ENCODE data around the gene CPSF2. TPM values are rescaled to one million over a fixed set of nuclear protein-coding genes. Genes with fewer than 3 reads are reported as not detected.

Gene CPSF2
- total RNA-seq: 10 to 100 TPM in 2 of 4 donors, 1 to 10 TPM in 2; 4.5 to 25.9 (median 17.0) TPM

- intact Hi-C loops (cut with DNase I; ENCODE audit: low total_unique reads): no loop called here
- peak; percentile 85 for DNase-seq
- WGBS, 2 donors (ENCODE audit: low coverage in 1 of 2): 0% methylated on average over 7 to 53 of the region's 55 CpGs
- H3K36me3 ChIP-seq: peaks cover 0 to 15% (median 0%) of the 10 kb centered on the region in 4 donors
- peak within 1 kb of the TSS; percentile 80 to 97 (median 92) for H3K4me3 ChIP-seq
- in situ Hi-C loops (cut with MboI; ENCODE audit: low pct_ligation_motif_present in 1 of 4, low pct_unique_long_range_greater_than_20kb in 1 of 4, low sequenced_read_pairs in 3 of 4): no loop called here
- no peaks in the 10 kb centered on the region for H3K27me3 ChIP-seq
- H3K27ac ChIP-seq: peak within 1 kb of the TSS; percentile 88 to 97 (median 96)
- TF ChIP-seq POLR2AphosphoS5 (IDR thresholded peaks at IDR 0.05): peak; percentile 67 to 81 (median 78)
- TF ChIP-seq CTCF (IDR thresholded peaks at IDR 0.05): peak in 3 of 5 experiments; percentile 4 to 49 (median 39)
- peak; percentile 71 for TF ChIP-seq POLR2A (IDR thresholded peaks at IDR 0.05)
- no peak for TF ChIP-seq EP300 (IDR thresholded peaks at IDR 0.05; ENCODE audit: low read depth)
- H3K9me3 ChIP-seq: no peaks in the 10 kb centered on the region
- peaks cover 10 to 52% (median 17%) of the 10 kb centered on the region in 4 donors for H3K4me1 ChIP-seq
Measured at GRCh38 chr14:92121670-92122350, at the start of gene CPSF2, which contains the start of gene NDUFB1. TSS of gene CPSF2 (plus strand) at chr14:92121969. CDS start at chr14:92130985, 9,016 bp downstream. TSS of gene NDUFB1 (minus strand) at chr14:92121706. CDS start at chr14:92117637, 4,069 bp downstream.

GRCh38 chr14:92074555-92074954, 47.2 kb upstream of the CPSF2 start:
- Histone ChIP-seq H3K4me3 (no peak overlapping the region), H3K4me1 (no peaks in the 10 kb centered on the region), H3K36me3 (peaks cover 0 to 50% (median 3%) of the 10 kb centered on the region in 4 donors), H3K9me3 (no peaks in the 10 kb centered on the region), H3K27me3 (no peaks in the 10 kb centered on the region), H3K27ac (no peak overlapping the region)
- intact Hi-C loops (cut with DNase I; ENCODE audit: low total_unique reads) (no loop called here), in situ Hi-C loops (cut with MboI; ENCODE audit: low pct_ligation_motif_present in 1 of 4, low pct_unique_long_range_greater_than_20kb in 1 of 4, low sequenced_read_pairs in 3 of 4) (no loop called here)
- no peak for TF ChIP-seq POLR2AphosphoS5 (IDR thresholded peaks at IDR 0.05)
- no peak for TF ChIP-seq CTCF (IDR thresholded peaks at IDR 0.05)
- no peak for TF ChIP-seq POLR2A (IDR thresholded peaks at IDR 0.05)
- TF ChIP-seq EP300 (IDR thresholded peaks at IDR 0.05; ENCODE audit: low read depth): no peak
- DNase-seq: no peak

GRCh38 chr14:92088494-92088893, 33.3 kb upstream of the CPSF2 start:
- TF ChIP-seq CTCF (IDR thresholded peaks at IDR 0.05) (no peak), POLR2AphosphoS5 (IDR thresholded peaks at IDR 0.05) (no peak), POLR2A (IDR thresholded peaks at IDR 0.05) (no peak), EP300 (IDR thresholded peaks at IDR 0.05; ENCODE audit: low read depth) (no peak)
- in situ Hi-C loops (cut with MboI; ENCODE audit: low pct_ligation_motif_present in 1 of 4, low pct_unique_long_range_greater_than_20kb in 1 of 4, low sequenced_read_pairs in 3 of 4) (no loop called here), intact Hi-C loops (cut with DNase I; ENCODE audit: low total_unique reads) (no loop called here)
- Histone ChIP-seq H3K9me3 (no peaks in the 10 kb centered on the region), H3K27me3 (no peaks in the 10 kb centered on the region), H3K36me3 (peaks cover 0 to 50% (median 7%) of the 10 kb centered on the region in 4 donors), H3K27ac (no peak overlapping the region), H3K4me3 (no peak overlapping the region), H3K4me1 (no peaks in the 10 kb centered on the region)
- DNase-seq: no peak
- WGBS, 2 donors (ENCODE audit: low coverage in 1 of 2): 51 to 68% methylated on average over 4 to 5 of the region's 5 CpGs

- Histone ChIP-seq H3K4me3 (no peak overlapping the region), H3K4me1 (no peaks in the 10 kb centered on the region), H3K36me3 (peaks cover 0 to 32% (median 15%) of the 10 kb centered on the region in 4 donors), H3K9me3 (no peaks in the 10 kb centered on the region), H3K27ac (no peak overlapping the region), H3K27me3 (no peaks in the 10 kb centered on the region)
- in situ Hi-C loops (cut with MboI; ENCODE audit: low pct_ligation_motif_present in 1 of 4, low pct_unique_long_range_greater_than_20kb in 1 of 4, low sequenced_read_pairs in 3 of 4): no loop called here
- TF ChIP-seq CTCF (IDR thresholded peaks at IDR 0.05) (no peak), POLR2A (IDR thresholded peaks at IDR 0.05) (no peak), EP300 (IDR thresholded peaks at IDR 0.05; ENCODE audit: low read depth) (no peak), POLR2AphosphoS5 (IDR thresholded peaks at IDR 0.05) (no peak)
- DNase-seq: no peak
- WGBS, 2 donors (ENCODE audit: low coverage in 1 of 2): 17 to 29% methylated on average over 1 of the region's 1 CpG
- intact Hi-C loops (cut with DNase I; ENCODE audit: low total_unique reads): no loop called here
Measured at GRCh38 chr14:92093320-92093719, 28.4 kb upstream of the CPSF2 start.
